ENCODE measurements around the gene HDAC4. TPM values are rescaled to one million over a fixed set of nuclear protein-coding genes. Genes with fewer than 3 reads are reported as not detected.

HDAC4 gene
- total and polyA plus RNA-seq, 4 donors, result 2.9 to 37.2 (median 4.4) TPM

GRCh38 chr2:239303711-239304532 is 96.9 kb downstream of the HDAC4 start:
- TF ChIP-seq ZBTB33 (IDR thresholded peaks at IDR 0.05) (no peak), GABPA (IDR thresholded peaks at IDR 0.05 in 1 of 2, conservative IDR thresholded peaks at IDR 0.05 in 1 of 2) (no peak), NR2F2 (IDR thresholded peaks at IDR 0.05) (no peak), FOXA2 (IDR thresholded peaks at IDR 0.05) (no peak), JUND (IDR thresholded peaks at IDR 0.05) (no peak), RAD21 (IDR thresholded peaks at IDR 0.05) (no peak), REST (IDR thresholded peaks at IDR 0.05) (no peak), SP1 (IDR thresholded peaks at IDR 0.05) (no peak)
- WGBS, result 76% methylated on average over 21 of the region's 21 CpGs
- no peak overlapping the region for H3K27ac ChIP-seq (ENCODE audit: low read depth in 1 of 2, low read length in 2 of 2)
- no peak for DNase-seq (ENCODE audit: low spot score)
- no peak overlapping the region for H3K9ac ChIP-seq (ENCODE audit: low read depth in 1 of 2, low read length in 2 of 2)
- H3K4me3 ChIP-seq (ENCODE audit: low read depth in 1 of 3, low read length in 3 of 3), result no peak overlapping the region
- H3K36me3 ChIP-seq (ENCODE audit: control insufficient read depth in 4 of 4, insufficient read depth in 3 of 4, low read depth in 1 of 4, low read length in 3 of 4), result no peaks in the 10 kb centered on the region
- H3K27me3 ChIP-seq (ENCODE audit: control insufficient read depth in 4 of 4, insufficient read depth in 4 of 4, low read length in 3 of 4), result no peaks in the 10 kb centered on the region
- H3K9me3 ChIP-seq (ENCODE audit: control insufficient read depth in 4 of 4, low read length in 3 of 4), result no peaks in the 10 kb centered on the region
- H3K4me1 ChIP-seq (ENCODE audit: control insufficient read depth in 4 of 4, insufficient read depth in 4 of 4, low read length in 3 of 4), result peaks cover 6 to 33% (median 30%) of the 10 kb centered on the region in 4 donors

GRCh38 chr2:239302808-239303557 is 97.8 kb downstream of the HDAC4 start:
- Histone ChIP-seq H3K4me3 (ENCODE audit: low read depth in 1 of 3, low read length in 3 of 3) (no peak overlapping the region), H3K4me1 (ENCODE audit: control insufficient read depth in 4 of 4, insufficient read depth in 4 of 4, low read length in 3 of 4) (peaks cover 8 to 40% (median 38%) of the 10 kb centered on the region in 4 donors), H3K27me3 (ENCODE audit: control insufficient read depth in 4 of 4, insufficient read depth in 4 of 4, low read length in 3 of 4) (no peaks in the 10 kb centered on the region), H3K36me3 (ENCODE audit: control insufficient read depth in 4 of 4, insufficient read depth in 3 of 4, low read depth in 1 of 4, low read length in 3 of 4) (no peaks in the 10 kb centered on the region), H3K27ac (ENCODE audit: low read depth in 1 of 2, low read length in 2 of 2) (no peak overlapping the region), H3K9me3 (ENCODE audit: control insufficient read depth in 4 of 4, low read length in 3 of 4) (no peaks in the 10 kb centered on the region), H3K9ac (ENCODE audit: low read depth in 1 of 2, low read length in 2 of 2) (no peak overlapping the region)
- DNase-seq (ENCODE audit: low spot score), result no peak
- 87% methylated on average over 28 of the region's 28 CpGs for WGBS
- no peak for TF ChIP-seq RAD21 (IDR thresholded peaks at IDR 0.05)
- no peak for TF ChIP-seq CTCF (IDR thresholded peaks at IDR 0.05; ENCODE audit: low read depth, low read length, missing input control)
- no peak for TF ChIP-seq REST (IDR thresholded peaks at IDR 0.05)
- no peak for TF ChIP-seq NR2F2 (IDR thresholded peaks at IDR 0.05)
- TF ChIP-seq FOXA1 (IDR thresholded peaks at IDR 0.05), result no peak
- no peak for TF ChIP-seq ATF3 (IDR thresholded peaks at IDR 0.05)
- TF ChIP-seq HNF4G (IDR thresholded peaks at IDR 0.05), result no peak
- TF ChIP-seq TAF1 (conservative IDR thresholded peaks at IDR 0.05), result no peak
- TF ChIP-seq HNF4A (conservative IDR thresholded peaks at IDR 0.05), result no peak
- TF ChIP-seq RXRA (IDR thresholded peaks at IDR 0.05), result no peak
- no peak for TF ChIP-seq YY1 (IDR thresholded peaks at IDR 0.05)
- no peak for TF ChIP-seq SP1 (IDR thresholded peaks at IDR 0.05)
- TF ChIP-seq FOXA2 (IDR thresholded peaks at IDR 0.05), result no peak
- no peak for TF ChIP-seq JUND (IDR thresholded peaks at IDR 0.05)
- TF ChIP-seq, protein P1, sequence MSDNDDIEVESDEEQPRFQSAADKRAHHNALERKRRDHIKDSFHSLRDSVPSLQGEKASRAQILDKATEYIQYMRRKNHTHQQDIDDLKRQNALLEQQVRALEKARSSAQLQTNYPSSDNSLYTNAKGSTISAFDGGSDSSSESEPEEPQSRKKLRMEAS (IDR thresholded peaks at IDR 0.05), result no peak
- no peak for TF ChIP-seq EGR1 (IDR thresholded peaks at IDR 0.05; ENCODE audit: low read depth in 2 of 2)
- no peak for TF ChIP-seq GABPA (IDR thresholded peaks at IDR 0.05 in 1 of 2, conservative IDR thresholded peaks at IDR 0.05 in 1 of 2)
